GM18511 (cell line): ENCODE measurements around the gene DCAF8.

Experiments used
- ATAC-seq: cut with Tn5 transposase; IDR thresholded peaks from one replicate; pipeline ENCODE4 v1.9.1; 2021; ENCODE audit warnings: mild to moderate bottlenecking, moderate library complexity; ENCODE audit not compliant: unreplicated experiment

DCAF8 gene

GRCh38 chr1:160206036-160206389, 56.3 kb downstream of the DCAF8 start:
- ATAC-seq = peak; percentile 45

GRCh38 chr1:160205242-160206035, 56.9 kb downstream of the DCAF8 start, which contains the start of gene PEA15:
TSS of gene PEA15 (plus strand) at chr1:160205384. CDS start at chr1:160211545, 6,161 bp downstream.
- peak; percentile 49 for ATAC-seq

- ATAC-seq = peak; percentile 74
Observed at GRCh38 chr1:160204526-160205241, 57.7 kb downstream of the DCAF8 start.

GRCh38 chr1:160200786-160201185, 61.6 kb downstream of the DCAF8 start:
- ATAC-seq = no peak

GRCh38 chr1:160197231-160197630, 65.1 kb downstream of the DCAF8 start:
- ATAC-seq = no peak

- ATAC-seq = no peak
Observed at GRCh38 chr1:160196143-160196542, 66.2 kb downstream of the DCAF8 start.

- no peak for ATAC-seq
Observed at GRCh38 chr1:160194737-160195059, 67.7 kb downstream of the DCAF8 start.

GRCh38 chr1:160193832-160194736, 68.3 kb downstream of the DCAF8 start:
- ATAC-seq = no peak

GRCh38 chr1:160193091-160193819, 69.1 kb downstream of the DCAF8 start:
- ATAC-seq = peak; percentile 72

GRCh38 chr1:160192234-160192633, 70.1 kb downstream of the DCAF8 start:
- no peak for ATAC-seq

GRCh38 chr1:160191756-160192155, 70.6 kb downstream of the DCAF8 start:
- ATAC-seq = no peak

GRCh38 chr1:160189649-160190625, 72.4 kb downstream of the DCAF8 start, which contains the start of gene CASQ1:
TSS of gene CASQ1 (plus strand) at chr1:160190575. CDS start at chr1:160190752, 177 bp downstream.
- ATAC-seq = no peak

GRCh38 chr1:160188341-160188740, 74.0 kb downstream of the DCAF8 start:
- ATAC-seq = no peak

- ATAC-seq = no peak
Observed at GRCh38 chr1:160187407-160187806, 74.9 kb downstream of the DCAF8 start.

GRCh38 chr1:160186729-160187128, 75.6 kb downstream of the DCAF8 start:
- ATAC-seq = no peak

- ATAC-seq = no peak
Observed at GRCh38 chr1:160186246-160186645, 76.1 kb downstream of the DCAF8 start.

GRCh38 chr1:160179336-160179735, 83.0 kb downstream of the DCAF8 start:
- no peak for ATAC-seq

- no peak for ATAC-seq
Observed at GRCh38 chr1:160178731-160179130, 83.6 kb downstream of the DCAF8 start.

- ATAC-seq = no peak
Observed at GRCh38 chr1:160177667-160178066, 84.7 kb downstream of the DCAF8 start.
